Heart left ventricle (tissue), 16 donors: ENCODE results near the gene CCSER1. TPM values are rescaled to one million over a fixed set of nuclear protein-coding genes. Genes with fewer than 3 reads are reported as not detected.

Experiments used
- ATAC-seq, 4 donors: fragments of 200-7000 bp; cut with Tn5 transposase; one replicate each; pipeline ENCODE4 v1.9.1; 2020 to 2022; ENCODE audit warnings: moderate library complexity in 4 of 4, mild to moderate bottlenecking in 3 of 4, moderate number of reproducible peaks in 1 of 4
- DNase-seq, 5 donors: peaks; one replicate each; pipeline ENCODE4 v3.0.0-alpha.2; 2020
- H3K27ac ChIP-seq, 12 donors: fragments of 200-600 bp; sonication (generic) in 4 of 12; one replicate each; pipeline versions ENCODE4 v1.5.0 to v1.8.0; 2016 to 2022; ENCODE audit warnings: mild to moderate bottlenecking in 2 of 12
- H3K27me3 ChIP-seq, 9 donors: fragments of 200-600 bp; sonication (generic) in 2 of 9; one replicate each; pipeline versions ENCODE4 v1.5.1 to v1.8.0; 2016 to 2022; ENCODE audit warnings: mild to moderate bottlenecking in 3 of 9
- H3K36me3 ChIP-seq, 9 donors: fragments of 200-600 bp; sonication (generic) in 2 of 9; one replicate each; pipeline versions ENCODE4 v1.5.0 to v1.8.0; 2018 to 2022; ENCODE audit warnings: mild to moderate bottlenecking in 2 of 9
- H3K4me1 ChIP-seq, 12 donors: fragments of 200-600 bp; sonication (generic) in 4 of 12; one replicate each; pipeline versions ENCODE4 v1.5.0 to v1.8.0; 2016 to 2022; ENCODE audit warnings: mild to moderate bottlenecking in 3 of 12
- H3K4me3 ChIP-seq, 12 donors: fragments of 200-600 bp; sonication (generic) in 4 of 12; one replicate each; pipeline versions ENCODE4 v1.5.0 to v1.8.0; 2017 to 2022; ENCODE audit warnings: mild to moderate bottlenecking in 9 of 12, moderate library complexity in 4 of 12
- H3K9me3 ChIP-seq, 12 donors: fragments of 200-600 bp; sonication (generic) in 4 of 12; one replicate each; pipeline versions ENCODE4 v1.5.0 to v1.8.0; 2016 to 2022; ENCODE audit warnings: mild to moderate bottlenecking in 1 of 12
- CTCF ChIP-seq, 12 donors: fragments of 200-600 bp; sonication (generic) in 4 of 12; IDR thresholded peaks; one replicate each; pipeline versions ENCODE4 v1.5.0 to v1.8.0; 2018 to 2022; ENCODE audit warnings: antibody characterized with exemption in 12 of 12, mild to moderate bottlenecking in 5 of 12
- POLR2A ChIP-seq, 2 donors: fragments of 450-650 bp; IDR thresholded peaks; one replicate each; pipeline ENCODE4 v1.6.1; 2017; ENCODE audit warnings: antibody characterized with exemption in 2 of 2, mild to moderate bottlenecking in 2 of 2, moderate library complexity in 2 of 2
- WGBS, 4 donors: extraction: QIAGEN DNeasy Blood & Tissue Kit in 2 of 4; methylation state at CpG; one replicate each; pipeline versions ENCODE4 v1.1.5 to v1.1.7; 2013 to 2018; 5-methylcytosine and 5-hydroxymethylcytosine counted together
- intact Hi-C, 10 donors: fragments of 100-400 bp; cut with DNase I; formaldehyde crosslinking; loops; one replicate each; pipeline versions ENCODE4 v1.11.1 to v1.14.2; 2022
- polyA plus RNA-seq, 2 donors: library from polyadenylated mRNA; stranded (reverse); fragments of 200-250 nt; gene quantifications; one replicate each; pipeline ENCODE4 v1.2.3, GENCODE V29; 2013
- total RNA-seq, 9 donors: library from RNA; depleted of rRNA in 2 of 9; stranded (reverse); fragments of >200 nt in 2 of 9; fragmentation: NEBNext Ultra II Directional in 3 of 9; extraction: Animal tissue kit (Norgen Biotek cat#: 25700) in 3 of 9; gene quantifications; one replicate each; pipeline versions ENCODE4 v1.1.0 to v1.2.4, GENCODE V29; 2016 to 2023
- donor health status: ischemic (EF 13 %, LVEDD 7.1; RV severe dilation, severe dysfunction).
- donor health status: healthy with polysubstance abuse.
- donor health status: DM: no; HTN: yes; CAD: no.
- donor health status: DM: no; HTN: no; CAD: no.
- donor health status: ischemic (EF 25% LVEDD 6.9; RV normal size, moderate dysfunction).
- donor health status: ischemic (EF 25% LVEDD 5.7; RV mildly dilated, moderate dysfunction).
- donor health status: healthy.
- donor health status: DM: yes; HTN: yes; CAD: no.
- donor health status: ischemic (EF 35%, LVEDD 5.7; RV mildly dilated, moderate dysfunction).
- donor health status: nonischemic (EF 11% LVEDD 7.7; RV severe dilation, severe dysfunction).
- donor health status: DM: yes; HTN: yes; CAD: no.
- donor health status: PGD.
- donor health status: ischemic (EF 29% LVEDD 5.4; RV normal size, mild dysfunction).
- donor health status: nonischemic (EF 23%, LVEDD 6.1; RV moderate dilation, normal function).

The CCSER1 gene
- total and polyA plus RNA-seq, 11 donors, result 2.5 to 15.8 (median 12.2) TPM

GRCh38 chr4:90189178-90189577, 62.0 kb downstream of the CCSER1 start:
- 56 to 58% (median 57%) methylated on average over 3 of the region's 3 CpGs for WGBS, 4 donors
- intact Hi-C loops, result no loop called here

GRCh38 chr4:90189946-90190345, 62.8 kb downstream of the CCSER1 start:
- no peak for ATAC-seq
- intact Hi-C loops, result no loop called here

More at GRCh38 chr4:90189178-90189577, 62.0 kb downstream of the CCSER1 start:
- Histone ChIP-seq H3K4me1 (peaks cover 0 to 31% (median 5%) of the 10 kb centered on the region in 12 donors), H3K4me3 (no peak overlapping the region), H3K36me3 (no peaks in the 10 kb centered on the region), H3K9me3 (no peaks in the 10 kb centered on the region), H3K27ac (peak overlapping the region in 6 of 12 donors; percentile 1 to 35 (median 4)), H3K27me3 (no peaks in the 10 kb centered on the region)
- TF ChIP-seq CTCF (IDR thresholded peaks at IDR 0.05) (no peak), POLR2A (IDR thresholded peaks at IDR 0.05) (no peak)
- ATAC-seq, result peak; percentile 20 to 65 (median 44)
- DNase-seq, result no peak

GRCh38 chr4:90190525-90190924, 63.3 kb downstream of the CCSER1 start:
- peak in 1 of 4 donors; percentile 39 for ATAC-seq
- no peak for TF ChIP-seq CTCF (IDR thresholded peaks at IDR 0.05)
- TF ChIP-seq POLR2A (IDR thresholded peaks at IDR 0.05), result no peak
- Histone ChIP-seq H3K27ac (no peak overlapping the region), H3K36me3 (no peaks in the 10 kb centered on the region), H3K4me3 (no peak overlapping the region), H3K9me3 (no peaks in the 10 kb centered on the region), H3K27me3 (no peaks in the 10 kb centered on the region), H3K4me1 (peaks cover 0 to 27% (median 5%) of the 10 kb centered on the region in 12 donors)
- WGBS, 4 donors, result 47 to 78% (median 64%) methylated on average over 1 of the region's 1 CpG
- intact Hi-C loops, result no loop called here
- DNase-seq, result no peak

More at GRCh38 chr4:90189946-90190345, 62.8 kb downstream of the CCSER1 start:
- peak overlapping the region in 1 of 12 donors; percentile 1 for H3K27ac ChIP-seq
- H3K9me3 ChIP-seq, result no peaks in the 10 kb centered on the region
- 68 to 87% (median 75%) methylated on average over 4 of the region's 4 CpGs for WGBS, 4 donors
- no peaks in the 10 kb centered on the region for H3K27me3 ChIP-seq
- TF ChIP-seq CTCF (IDR thresholded peaks at IDR 0.05) (no peak), POLR2A (IDR thresholded peaks at IDR 0.05) (no peak)
- no peak overlapping the region for H3K4me3 ChIP-seq
- no peaks in the 10 kb centered on the region for H3K36me3 ChIP-seq
- no peak for DNase-seq
- H3K4me1 ChIP-seq, result peaks cover 0 to 27% (median 5%) of the 10 kb centered on the region in 12 donors

- intact Hi-C loops, result no loop called here
- WGBS, 4 donors, result 85 to 92% (median 90%) methylated on average over 2 of the region's 2 CpGs
Measured at GRCh38 chr4:90198086-90198847, 71.1 kb downstream of the CCSER1 start.

More at GRCh38 chr4:90198086-90198847, 71.1 kb downstream of the CCSER1 start:
- Histone ChIP-seq H3K4me3 (no peak overlapping the region), H3K36me3 (no peaks in the 10 kb centered on the region), H3K4me1 (no peaks in the 10 kb centered on the region), H3K9me3 (peaks cover 0 to 3% (median 0%) of the 10 kb centered on the region in 12 donors), H3K27ac (no peak overlapping the region), H3K27me3 (no peaks in the 10 kb centered on the region)
- no peak for TF ChIP-seq CTCF (IDR thresholded peaks at IDR 0.05)
- TF ChIP-seq POLR2A (IDR thresholded peaks at IDR 0.05), result no peak
- ATAC-seq (no peak), DNase-seq (no peak)
